IgD-negative memory B cell (primary cell): ENCODE measurements around the gene RADX. TPM values are rescaled to one million over a fixed set of nuclear protein-coding genes. Genes with fewer than 3 reads are reported as not detected.
"Not testable (repeated sequence)": the region's sequence is repeated elsewhere in the genome, so short reads cannot be mapped to it uniquely, and the experiment has no call there.

ENCODE experiments used
- H3K27ac Mint-ChIP-seq, 3 donors: one replicate each; pipeline ENCODE4 v1.8.0; 2020 to 2022; ENCODE audit warnings: mild to moderate bottlenecking in 3 of 3, mixed read lengths in 3 of 3, moderate library complexity in 1 of 3
- H3K27me3 Mint-ChIP-seq: one replicate; pipeline ENCODE4 v1.8.0; 2021; ENCODE audit warnings: mixed read lengths
- H3K36me3 Mint-ChIP-seq: one replicate; pipeline ENCODE4 v1.8.0; 2020; ENCODE audit warnings: mild to moderate bottlenecking, mixed read lengths
- H3K4me1 Mint-ChIP-seq, 3 donors: one replicate each; pipeline ENCODE4 v1.8.0; 2020 to 2022; ENCODE audit warnings: mixed read lengths in 3 of 3, mild to moderate bottlenecking in 1 of 3
- H3K4me3 Mint-ChIP-seq, 4 donors: one replicate each; pipeline ENCODE4 v1.8.0; 2020 to 2022; ENCODE audit warnings: mild to moderate bottlenecking in 4 of 4, mixed read lengths in 4 of 4, moderate library complexity in 3 of 4
- H3K9me3 Mint-ChIP-seq, 3 donors: one replicate each; pipeline ENCODE4 v1.8.0; 2020 to 2021; ENCODE audit warnings: mixed read lengths in 3 of 3, mild to moderate bottlenecking in 1 of 3
- polyA plus RNA-seq: library from polyadenylated mRNA; unstranded; fragments of 300-500 nt; fragmentation: Illumina TruSeq; gene quantifications from one replicate; pipeline ENCODE4 v1.2.3, GENCODE V29; 2021

The RADX gene
- polyA plus RNA-seq, 1 donor from 2014 or later: 1.9 TPM

GRCh38 chrX:106626789-106627188 is 15.0 kb downstream of the RADX start:
- Mint-ChIP-seq H3K4me1 (no peaks in the 10 kb centered on the region), H3K27me3 (peaks cover 3% of the 10 kb centered on the region), H3K9me3 (no peaks in the 10 kb centered on the region), H3K27ac (no peak overlapping the region), H3K4me3 (no peak overlapping the region), H3K36me3 (no peaks in the 10 kb centered on the region)

GRCh38 chrX:106631615-106632014 is 19.8 kb downstream of the RADX start:
- Mint-ChIP-seq H3K27me3 (peaks cover 3% of the 10 kb centered on the region), H3K36me3 (no peaks in the 10 kb centered on the region), H3K27ac (no peak overlapping the region), H3K4me3 (no peak overlapping the region), H3K4me1 (no peaks in the 10 kb centered on the region), H3K9me3 (no peaks in the 10 kb centered on the region)

GRCh38 chrX:106649523-106650428 is 38.0 kb downstream of the RADX start:
- no peak overlapping the region for H3K4me3 Mint-ChIP-seq

GRCh38 chrX:106653625-106654024 is 41.8 kb downstream of the RADX start:
- not testable (repeated sequence) for H3K27ac Mint-ChIP-seq, H3K27me3 Mint-ChIP-seq

More at GRCh38 chrX:106649523-106650428, 38.0 kb downstream of the RADX start:
- Mint-ChIP-seq H3K36me3 (peaks cover 1% of the 10 kb centered on the region), H3K27me3 (peaks cover 2% of the 10 kb centered on the region), H3K4me1 (peaks cover 1 to 6% (median 4%) of the 10 kb centered on the region in 3 donors), H3K9me3 (peaks cover 0 to 2% (median 0%) of the 10 kb centered on the region in 3 donors), H3K27ac (no peak overlapping the region)

GRCh38 chrX:106670631-106671030 is 58.9 kb downstream of the RADX start:
- Mint-ChIP-seq H3K36me3 (peaks cover 4% of the 10 kb centered on the region), H3K4me3 (no peak overlapping the region), H3K27ac (no peak overlapping the region), H3K4me1 (peaks cover 0 to 2% (median 0%) of the 10 kb centered on the region in 3 donors), H3K9me3 (no peaks in the 10 kb centered on the region), H3K27me3 (no peaks in the 10 kb centered on the region)

More at GRCh38 chrX:106653625-106654024, 41.8 kb downstream of the RADX start:
- not testable (repeated sequence) for H3K9me3 Mint-ChIP-seq, H3K4me1 Mint-ChIP-seq, H3K36me3 Mint-ChIP-seq, H3K4me3 Mint-ChIP-seq

- no peaks in the 10 kb centered on the region for H3K9me3 Mint-ChIP-seq
- H3K27ac Mint-ChIP-seq: peak overlapping the region in 1 of 3 donors; percentile 57
- no peak overlapping the region for H3K4me3 Mint-ChIP-seq
These were observed 60.7 kb downstream of the RADX start for GRCh38 chrX:106672527-106672926.

GRCh38 chrX:106680716-106681115 is 68.9 kb downstream of the RADX start:
- Mint-ChIP-seq H3K9me3 (peaks cover 0 to 2% (median 0%) of the 10 kb centered on the region in 3 donors), H3K27ac (no peak overlapping the region), H3K4me3 (no peak overlapping the region), H3K4me1 (no peaks in the 10 kb centered on the region), H3K36me3 (peaks cover 2% of the 10 kb centered on the region), H3K27me3 (peaks cover 4% of the 10 kb centered on the region)

More at GRCh38 chrX:106672527-106672926, 60.7 kb downstream of the RADX start:
- H3K27me3 Mint-ChIP-seq: no peaks in the 10 kb centered on the region
- H3K4me1 Mint-ChIP-seq: peaks cover 0 to 2% (median 0%) of the 10 kb centered on the region in 3 donors
- peaks cover 4% of the 10 kb centered on the region for H3K36me3 Mint-ChIP-seq

GRCh38 chrX:106684207-106684606 is 72.4 kb downstream of the RADX start:
- peak overlapping the region in 1 of 3 donors; percentile 30 for H3K27ac Mint-ChIP-seq
- peaks cover 2% of the 10 kb centered on the region for H3K36me3 Mint-ChIP-seq
- no peak overlapping the region for H3K4me3 Mint-ChIP-seq
- H3K9me3 Mint-ChIP-seq: peaks cover 0 to 2% (median 0%) of the 10 kb centered on the region in 3 donors
- H3K4me1 Mint-ChIP-seq: no peaks in the 10 kb centered on the region
- H3K27me3 Mint-ChIP-seq: peaks cover 4% of the 10 kb centered on the region

- H3K4me3 Mint-ChIP-seq: no peak overlapping the region
- H3K4me1 Mint-ChIP-seq: no peaks in the 10 kb centered on the region
- H3K27me3 Mint-ChIP-seq: no peaks in the 10 kb centered on the region
- no peaks in the 10 kb centered on the region for H3K36me3 Mint-ChIP-seq
- no peak overlapping the region for H3K27ac Mint-ChIP-seq
- no peaks in the 10 kb centered on the region for H3K9me3 Mint-ChIP-seq
These were observed 80.8 kb downstream of the RADX start for GRCh38 chrX:106692425-106693065.

- no peak overlapping the region for H3K27ac Mint-ChIP-seq
- H3K27me3 Mint-ChIP-seq: peaks cover 6% of the 10 kb centered on the region
- H3K4me1 Mint-ChIP-seq: no peaks in the 10 kb centered on the region
- no peaks in the 10 kb centered on the region for H3K9me3 Mint-ChIP-seq
- no peaks in the 10 kb centered on the region for H3K36me3 Mint-ChIP-seq
- H3K4me3 Mint-ChIP-seq: no peak overlapping the region
These were observed 84.7 kb downstream of the RADX start for GRCh38 chrX:106696502-106696901.

- Mint-ChIP-seq H3K27ac (no peak overlapping the region), H3K27me3 (peaks cover 6% of the 10 kb centered on the region), H3K9me3 (no peaks in the 10 kb centered on the region), H3K36me3 (no peaks in the 10 kb centered on the region), H3K4me1 (no peaks in the 10 kb centered on the region), H3K4me3 (no peak overlapping the region)
These were observed 86.9 kb downstream of the RADX start for GRCh38 chrX:106698693-106699092.

- Mint-ChIP-seq H3K36me3 (no peaks in the 10 kb centered on the region), H3K4me3 (no peak overlapping the region), H3K27me3 (peaks cover 6% of the 10 kb centered on the region), H3K9me3 (peaks cover 0 to 1% (median 0%) of the 10 kb centered on the region in 3 donors), H3K4me1 (no peaks in the 10 kb centered on the region), H3K27ac (no peak overlapping the region)
These were observed 90.9 kb downstream of the RADX start for GRCh38 chrX:106702636-106703035.

GRCh38 chrX:106706466-106706865 is 94.7 kb downstream of the RADX start:
- no peak overlapping the region for H3K4me3 Mint-ChIP-seq
- peaks cover 0 to 1% (median 0%) of the 10 kb centered on the region in 3 donors for H3K9me3 Mint-ChIP-seq
- no peaks in the 10 kb centered on the region for H3K4me1 Mint-ChIP-seq

GRCh38 chrX:106707771-106708454 is 96.1 kb downstream of the RADX start:
- Mint-ChIP-seq H3K9me3 (peaks cover 0 to 1% (median 0%) of the 10 kb centered on the region in 3 donors), H3K4me1 (no peaks in the 10 kb centered on the region), H3K4me3 (no peak overlapping the region), H3K36me3 (no peaks in the 10 kb centered on the region), H3K27ac (no peak overlapping the region), H3K27me3 (no peaks in the 10 kb centered on the region)

More at GRCh38 chrX:106706466-106706865, 94.7 kb downstream of the RADX start:
- no peak overlapping the region for H3K27ac Mint-ChIP-seq
- no peaks in the 10 kb centered on the region for H3K36me3 Mint-ChIP-seq
- H3K27me3 Mint-ChIP-seq: no peaks in the 10 kb centered on the region

- Mint-ChIP-seq H3K9me3 (no peaks in the 10 kb centered on the region), H3K36me3 (peaks cover 2% of the 10 kb centered on the region), H3K4me3 (no peak overlapping the region), H3K27me3 (no peaks in the 10 kb centered on the region), H3K27ac (no peak overlapping the region), H3K4me1 (no peaks in the 10 kb centered on the region)
These were observed 99.0 kb downstream of the RADX start for GRCh38 chrX:106710771-106711170.
